RWPE1 (cell line): ENCODE data around the gene IDI1.

ENCODE experiments used
- CTCF ChIA-PET: fragments of 350-600 bp; sonication (Branson Sonifier 250); formaldehyde crosslinking; extraction: SDS; loops from one replicate; lab custom pipeline; 2021; lab: Yijun Ruan, JAX
- POLR2A ChIA-PET: fragments of 400-600 bp; formaldehyde crosslinking; extraction: SDS; loops from one replicate; lab custom pipeline; 2020; ENCODE audit warnings: antibody characterized with exemption; ENCODE audit not compliant: low non-redundant PET; lab: Yijun Ruan, JAX
- DNase-seq: peaks from one replicate; pipeline ENCODE4 v3.0.0; 2012; ENCODE audit warnings: low spot score
- H3K27ac ChIP-seq: fragments of 450-650 bp; 2 replicates; pipeline ENCODE4 v1.5.1; 2017
- CTCF ChIP-seq: fragments of 450-650 bp; conservative IDR thresholded peaks from 2 replicates; pipeline ENCODE4 v1.5.1; 2017; ENCODE audit warnings: low read depth, mild to moderate bottlenecking

IDI1 gene

GRCh38 chr10:1007583-1007982 is 41.3 kb downstream of the IDI1 start:
- ChIA-PET POLR2A (no interaction called here), CTCF (no interaction called here)
- TF ChIP-seq CTCF, result no peak
- H3K27ac ChIP-seq, result no peak overlapping the region
- no peak for DNase-seq

DNA sequence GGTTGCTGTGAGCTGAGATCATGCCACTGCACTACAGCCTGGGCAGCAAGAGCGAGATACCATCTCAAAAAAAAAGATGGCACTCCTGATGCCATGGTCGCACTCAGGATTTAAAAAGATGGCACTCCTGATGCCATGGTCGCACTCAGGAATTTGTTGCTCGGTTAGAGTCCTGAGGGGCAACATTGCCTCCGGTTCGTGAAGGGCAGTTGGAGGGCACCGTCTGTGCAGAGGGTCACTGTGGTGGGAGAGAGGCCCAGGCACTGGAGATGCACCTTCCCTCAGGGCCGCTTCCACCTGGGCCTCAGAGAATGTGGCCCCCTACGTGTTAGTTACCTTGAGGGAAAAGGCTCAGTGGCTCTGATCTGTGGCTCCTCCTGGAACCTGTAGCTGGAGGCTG is 42.3 kb downstream of the IDI1 start:
- H3K27ac ChIP-seq, result no peak overlapping the region
- CTCF ChIA-PET, result no interaction called here
- POLR2A ChIA-PET, result no interaction called here
- DNase-seq, result no peak
- TF ChIP-seq CTCF, result no peak

DNA sequence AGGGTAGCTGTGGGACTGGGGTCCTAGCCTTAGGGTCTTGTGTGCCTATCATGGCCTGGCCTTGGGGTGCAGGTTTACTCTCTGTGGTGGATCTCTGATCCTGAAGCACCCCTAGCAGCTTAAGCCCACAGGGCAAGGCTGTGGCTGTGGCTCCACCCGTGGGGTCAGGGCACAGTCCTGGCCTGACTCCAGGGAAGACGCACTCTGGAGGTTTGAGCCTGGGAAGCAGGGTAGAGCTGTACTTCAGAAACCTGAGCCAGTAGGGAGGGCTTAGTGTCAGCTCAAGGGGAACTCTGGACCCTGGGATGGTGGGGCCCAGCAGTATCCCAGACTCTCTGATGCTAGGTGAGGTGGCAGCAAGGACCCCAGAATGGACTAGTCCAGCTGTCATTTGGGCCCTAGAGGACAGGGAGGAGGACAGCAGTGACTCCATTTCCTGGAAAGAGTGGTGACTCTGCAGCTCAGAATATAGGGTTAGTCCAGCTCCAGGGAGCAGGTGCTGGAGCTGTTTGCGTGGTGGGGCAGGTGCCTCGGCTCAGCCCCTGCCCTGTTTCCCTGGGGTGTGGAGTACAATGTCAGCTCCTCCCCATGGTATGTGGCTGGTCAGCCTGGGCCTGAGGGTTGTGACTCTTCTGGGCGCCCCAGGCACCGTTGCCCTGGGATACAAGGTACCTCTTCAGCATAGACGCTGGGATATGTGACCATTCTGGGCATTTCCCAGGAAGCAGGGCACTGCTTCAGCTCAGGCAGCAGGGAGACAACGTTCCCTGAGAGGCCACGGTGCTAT is 44.8 kb downstream of the IDI1 start:
- no peak overlapping the region for H3K27ac ChIP-seq
- ChIA-PET POLR2A (no interaction called here), CTCF (interaction anchor here (0.6 to 0.8 kb wide), 2 partner anchors 22 to 175 kb away, joined by 3 read pairs; no protein-coding TSS in a partner anchor)
- TF ChIP-seq CTCF, result no peak
- DNase-seq, result no peak

GRCh38 chr10:1002425-1003006 is 46.4 kb downstream of the IDI1 start:
- no peak for TF ChIP-seq CTCF
- CTCF ChIA-PET, result interaction anchor here (1.1 kb wide), 1 partner anchor 76 kb away, joined by 3 read pairs; no protein-coding TSS in a partner anchor
- POLR2A ChIA-PET, result no interaction called here
- no peak overlapping the region for H3K27ac ChIP-seq
- no peak for DNase-seq

DNA sequence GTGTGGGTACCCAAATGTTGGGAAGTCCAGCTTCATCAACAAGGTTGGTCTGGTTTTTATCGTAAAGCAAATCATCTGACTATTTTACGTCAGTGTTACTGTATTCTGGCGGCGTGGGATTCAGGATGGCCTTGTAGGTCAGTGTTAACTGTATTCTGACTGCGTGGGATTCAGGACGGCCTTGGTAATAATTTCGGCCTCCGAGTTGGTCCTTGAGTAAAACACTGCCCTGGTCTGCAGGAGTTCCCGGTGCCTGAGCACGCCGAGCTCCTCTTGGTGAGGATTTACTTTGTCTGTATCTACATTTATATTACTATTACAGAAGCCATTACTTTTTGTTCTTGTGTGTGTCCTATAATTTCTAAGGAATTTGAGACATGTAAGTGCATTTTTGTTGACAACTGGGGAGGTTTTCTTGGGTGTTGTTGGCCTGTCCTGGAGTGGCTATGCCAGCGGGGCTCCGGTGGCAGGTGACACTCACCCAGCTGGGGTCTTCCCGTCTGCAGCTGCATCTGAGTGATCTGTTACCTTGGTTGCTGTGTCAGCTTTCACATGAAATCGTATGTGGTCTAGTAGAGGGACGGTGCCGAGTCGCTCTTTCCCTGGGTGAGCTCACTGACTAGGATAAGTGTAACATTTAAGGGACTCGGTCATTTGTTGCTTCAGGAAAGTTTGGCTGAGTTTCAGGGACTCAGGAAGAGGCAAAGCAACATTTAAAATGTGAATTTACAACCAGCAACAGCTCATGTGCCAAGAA is 51.5 kb downstream of the IDI1 start:
- no peak for TF ChIP-seq CTCF
- H3K27ac ChIP-seq, result no peak overlapping the region
- DNase-seq, result no peak
- CTCF ChIA-PET, result no interaction called here
- POLR2A ChIA-PET, result no interaction called here

DNA sequence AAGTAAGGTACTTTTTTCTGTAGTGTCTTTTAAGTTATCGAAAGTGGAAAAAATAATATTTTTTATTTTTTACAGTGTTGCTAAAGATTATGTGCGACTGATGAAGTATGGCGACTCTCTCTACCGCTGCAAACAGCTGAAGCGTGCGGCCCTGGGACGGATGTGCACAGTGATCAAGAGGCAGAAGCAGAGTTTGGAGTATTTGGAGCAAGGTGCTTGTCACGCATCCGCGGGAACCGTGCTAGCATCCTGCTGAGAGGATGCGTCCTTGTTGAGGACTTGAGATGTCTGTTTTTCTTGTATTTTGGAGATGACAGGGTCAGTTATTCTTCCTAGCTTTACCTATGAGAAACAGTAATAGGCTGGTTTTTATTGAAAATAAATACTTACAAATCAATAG is 52.9 kb downstream of the IDI1 start:
- no peak for DNase-seq
- TF ChIP-seq CTCF, result no peak
- H3K27ac ChIP-seq, result no peak overlapping the region
- ChIA-PET POLR2A (no interaction called here), CTCF (no interaction called here)
